Vagina (tissue), 2 donors: ENCODE measurements around the gene GRK1.

Source experiments
- POLR2AphosphoS5 ChIP-seq, 2 donors: sonication (generic); formaldehyde crosslinking; IDR thresholded peaks; one replicate each; pipeline ENCODE4 v1.9.0; 2017; ENCODE audit warnings: antibody characterized with exemption in 2 of 2, mild to moderate bottlenecking in 2 of 2, low read depth in 1 of 2; ENCODE audit not compliant: insufficient read depth in 1 of 2
- TF ChIP-seq, protein P1 (sequence below), 3 experiments: fragments of 450-650 bp in 2 of 3; fragments of 200-600 bp in 1 of 3; sonication (generic) in 1 of 3; IDR thresholded peaks; one replicate each; pipeline ENCODE4 v1.5.1; 2017 to 2019; ENCODE audit warnings: antibody characterized with exemption in 3 of 3, mild to moderate bottlenecking in 2 of 3, moderate library complexity in 2 of 3

DNA sequence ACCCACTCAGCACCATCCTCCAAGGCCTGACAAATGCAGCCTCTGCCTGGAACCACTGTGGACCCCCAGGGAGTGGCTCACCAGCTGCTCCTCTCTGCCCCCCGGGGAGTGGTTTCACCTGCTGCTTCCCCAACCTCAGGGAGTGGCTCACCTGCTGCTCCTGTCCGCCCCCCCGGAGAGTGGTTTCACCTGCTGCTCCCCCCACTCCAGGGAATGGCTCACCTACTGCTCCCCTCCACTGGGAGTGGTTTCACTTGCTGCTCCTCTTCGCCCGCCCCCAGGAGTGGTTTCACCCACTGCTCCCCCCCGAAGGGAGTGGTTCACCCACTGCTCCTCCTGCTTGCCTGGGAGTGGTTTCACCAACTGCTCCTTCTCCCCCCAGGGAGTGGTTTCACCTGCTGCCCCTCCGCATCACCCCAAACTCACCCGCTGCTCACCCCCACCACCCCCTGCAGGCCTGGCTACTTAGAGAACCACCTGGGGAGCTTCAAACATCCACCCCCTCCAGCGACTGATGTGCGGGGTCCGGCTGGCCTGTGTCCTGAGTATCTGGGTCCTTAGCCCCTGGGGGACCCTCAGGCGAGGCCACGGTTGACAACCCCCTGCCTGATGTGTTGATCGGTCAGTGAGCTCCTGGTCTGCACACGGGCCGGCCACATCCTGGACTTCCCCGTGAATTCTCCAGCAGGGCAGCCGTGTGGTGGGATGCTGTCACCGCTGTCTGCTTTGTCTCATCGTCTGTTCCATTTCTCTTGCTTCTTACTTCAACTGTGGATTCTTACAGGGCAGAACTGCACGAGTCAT lies 77.4 kb downstream of the GRK1 start:
- TF ChIP-seq, protein P1, sequence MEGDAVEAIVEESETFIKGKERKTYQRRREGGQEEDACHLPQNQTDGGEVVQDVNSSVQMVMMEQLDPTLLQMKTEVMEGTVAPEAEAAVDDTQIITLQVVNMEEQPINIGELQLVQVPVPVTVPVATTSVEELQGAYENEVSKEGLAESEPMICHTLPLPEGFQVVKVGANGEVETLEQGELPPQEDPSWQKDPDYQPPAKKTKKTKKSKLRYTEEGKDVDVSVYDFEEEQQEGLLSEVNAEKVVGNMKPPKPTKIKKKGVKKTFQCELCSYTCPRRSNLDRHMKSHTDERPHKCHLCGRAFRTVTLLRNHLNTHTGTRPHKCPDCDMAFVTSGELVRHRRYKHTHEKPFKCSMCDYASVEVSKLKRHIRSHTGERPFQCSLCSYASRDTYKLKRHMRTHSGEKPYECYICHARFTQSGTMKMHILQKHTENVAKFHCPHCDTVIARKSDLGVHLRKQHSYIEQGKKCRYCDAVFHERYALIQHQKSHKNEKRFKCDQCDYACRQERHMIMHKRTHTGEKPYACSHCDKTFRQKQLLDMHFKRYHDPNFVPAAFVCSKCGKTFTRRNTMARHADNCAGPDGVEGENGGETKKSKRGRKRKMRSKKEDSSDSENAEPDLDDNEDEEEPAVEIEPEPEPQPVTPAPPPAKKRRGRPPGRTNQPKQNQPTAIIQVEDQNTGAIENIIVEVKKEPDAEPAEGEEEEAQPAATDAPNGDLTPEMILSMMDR (IDR thresholded peaks at IDR 0.05), result no peak
- TF ChIP-seq POLR2AphosphoS5 (IDR thresholded peaks at IDR 0.05; ENCODE audit: insufficient read depth in 1 of 2, low read depth in 1 of 2), result no peak
